ENCODE results near the gene RABGAP1L.
A peak's percentile ranks its signal among the peaks of the same experiment; 100 is the strongest.
"Not testable (repeated sequence)": the region's sequence is repeated elsewhere in the genome, so short reads cannot be mapped to it uniquely, and the experiment has no call there.

The RABGAP1L gene

GRCh38 chr1:174114788-174115448 is 44.4 kb upstream of the RABGAP1L start:
- no peaks in the 10 kb centered on the region for H4K20me1 ChIP-seq (ENCODE audit: insufficient read depth, low read length)
- no peaks in the 10 kb centered on the region for H3K27me3 ChIP-seq (ENCODE audit: low read depth, low read length)
- TF ChIP-seq, protein P1, sequence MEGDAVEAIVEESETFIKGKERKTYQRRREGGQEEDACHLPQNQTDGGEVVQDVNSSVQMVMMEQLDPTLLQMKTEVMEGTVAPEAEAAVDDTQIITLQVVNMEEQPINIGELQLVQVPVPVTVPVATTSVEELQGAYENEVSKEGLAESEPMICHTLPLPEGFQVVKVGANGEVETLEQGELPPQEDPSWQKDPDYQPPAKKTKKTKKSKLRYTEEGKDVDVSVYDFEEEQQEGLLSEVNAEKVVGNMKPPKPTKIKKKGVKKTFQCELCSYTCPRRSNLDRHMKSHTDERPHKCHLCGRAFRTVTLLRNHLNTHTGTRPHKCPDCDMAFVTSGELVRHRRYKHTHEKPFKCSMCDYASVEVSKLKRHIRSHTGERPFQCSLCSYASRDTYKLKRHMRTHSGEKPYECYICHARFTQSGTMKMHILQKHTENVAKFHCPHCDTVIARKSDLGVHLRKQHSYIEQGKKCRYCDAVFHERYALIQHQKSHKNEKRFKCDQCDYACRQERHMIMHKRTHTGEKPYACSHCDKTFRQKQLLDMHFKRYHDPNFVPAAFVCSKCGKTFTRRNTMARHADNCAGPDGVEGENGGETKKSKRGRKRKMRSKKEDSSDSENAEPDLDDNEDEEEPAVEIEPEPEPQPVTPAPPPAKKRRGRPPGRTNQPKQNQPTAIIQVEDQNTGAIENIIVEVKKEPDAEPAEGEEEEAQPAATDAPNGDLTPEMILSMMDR (IDR thresholded peaks at IDR 0.05; ENCODE audit: low read depth, low read length) = peak; percentile 73
- no peak for TF ChIP-seq EZH2phosphoT487 (IDR thresholded peaks at IDR 0.05; ENCODE audit: low read depth)
- peak overlapping the region; percentile 41; the same call in 1 of the 2 replicates for H2AFZ ChIP-seq (ENCODE audit: low read depth, low read length)
- H3K79me2 ChIP-seq (ENCODE audit: low read length) = no peaks in the 10 kb centered on the region
- peaks cover 20% of the 10 kb centered on the region for H3K4me1 ChIP-seq (ENCODE audit: low read length)
- H3K27ac ChIP-seq (ENCODE audit: low read length) = no peak overlapping the region
- H3K4me2 ChIP-seq (ENCODE audit: low read length) = peak overlapping the region; percentile 22
- no peaks in the 10 kb centered on the region for H3K36me3 ChIP-seq (replicated peaks; ENCODE audit: low read depth, low read length)
- H3K4me3 ChIP-seq (ENCODE audit: low read length) = no peak overlapping the region
- no peaks in the 10 kb centered on the region for H3K9me3 ChIP-seq (ENCODE audit: insufficient read depth, low read length)
- H3K9ac ChIP-seq (ENCODE audit: low read length) = no peak overlapping the region

GRCh38 chr1:174116042-174116441 is 43.3 kb upstream of the RABGAP1L start:
- Histone ChIP-seq H3K79me2 (ENCODE audit: low read length) (no peaks in the 10 kb centered on the region), H3K27ac (ENCODE audit: low read length) (no peak overlapping the region), H3K4me3 (ENCODE audit: low read length) (no peak overlapping the region), H4K20me1 (ENCODE audit: insufficient read depth, low read length) (no peaks in the 10 kb centered on the region), H3K36me3 (replicated peaks; ENCODE audit: low read depth, low read length) (no peaks in the 10 kb centered on the region), H3K9me3 (ENCODE audit: insufficient read depth, low read length) (no peaks in the 10 kb centered on the region), H2AFZ (ENCODE audit: low read depth, low read length) (no peak overlapping the region), H3K4me1 (ENCODE audit: low read length) (peaks cover 9% of the 10 kb centered on the region), H3K9ac (ENCODE audit: low read length) (no peak overlapping the region), H3K27me3 (ENCODE audit: low read depth, low read length) (no peaks in the 10 kb centered on the region), H3K4me2 (ENCODE audit: low read length) (no peak overlapping the region)
- TF ChIP-seq, protein P1 (IDR thresholded peaks at IDR 0.05; ENCODE audit: low read depth, low read length) = no peak
- no peak for TF ChIP-seq EZH2phosphoT487 (IDR thresholded peaks at IDR 0.05; ENCODE audit: low read depth)

DNA sequence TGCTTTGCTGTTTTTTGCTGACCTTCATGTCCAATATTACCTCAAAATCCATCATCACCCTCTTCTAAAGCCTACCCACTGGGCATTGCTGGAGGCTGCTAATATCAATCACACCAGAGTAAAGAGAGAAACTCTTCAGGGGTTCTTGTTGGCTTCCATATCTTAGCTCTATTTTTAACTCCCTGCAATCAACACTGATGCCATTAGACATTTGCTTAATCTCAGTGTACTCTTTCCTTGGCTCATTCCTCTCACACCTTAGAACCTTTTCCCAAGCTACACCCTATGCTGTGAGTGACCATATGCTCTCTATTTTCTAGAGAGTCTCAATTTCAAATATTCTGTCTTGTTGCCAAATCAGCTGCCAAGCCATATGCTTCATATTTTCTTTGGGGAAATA is 40.6 kb upstream of the RABGAP1L start:
- Histone ChIP-seq H3K9ac (ENCODE audit: low read length) (no peak overlapping the region), H3K79me2 (ENCODE audit: low read length) (no peaks in the 10 kb centered on the region)

DNA sequence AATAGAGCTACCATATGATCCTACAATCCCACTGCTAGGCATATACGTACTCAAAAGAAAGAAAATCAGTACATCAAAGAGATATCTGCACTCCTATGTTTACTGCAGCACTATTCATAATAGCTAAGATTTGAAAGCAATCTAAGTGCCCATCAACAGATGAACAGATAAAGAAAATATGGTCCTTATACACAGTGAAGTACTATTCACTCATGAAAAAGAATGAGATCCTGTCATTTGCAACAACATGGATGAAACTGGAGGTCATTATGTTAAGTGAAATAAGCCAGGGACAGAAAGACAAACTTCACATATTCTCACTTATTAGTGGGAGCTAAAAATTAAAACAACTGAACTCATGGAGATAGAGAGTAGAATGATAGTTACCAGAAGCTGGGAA is 37.0 kb upstream of the RABGAP1L start:
- H3K9ac ChIP-seq (ENCODE audit: low read length); H4K20me1 ChIP-seq (ENCODE audit: insufficient read depth, low read length); H3K27ac ChIP-seq (ENCODE audit: low read length); H3K9me3 ChIP-seq (ENCODE audit: insufficient read depth, low read length); H3K4me1 ChIP-seq (ENCODE audit: low read length); H3K27me3 ChIP-seq (ENCODE audit: low read depth, low read length); H2AFZ ChIP-seq (ENCODE audit: low read depth, low read length); H3K36me3 ChIP-seq (replicated peaks; ENCODE audit: low read depth, low read length); H3K4me2 ChIP-seq (ENCODE audit: low read length); H3K79me2 ChIP-seq (ENCODE audit: low read length); H3K4me3 ChIP-seq (ENCODE audit: low read length): not testable (repeated sequence)

More for the DNA sequence above, 40.6 kb upstream of the RABGAP1L start:
- Histone ChIP-seq H3K4me1 (ENCODE audit: low read length) (peaks cover 6% of the 10 kb centered on the region; the same call in 1 of the 2 replicates), H3K4me3 (ENCODE audit: low read length) (no peak overlapping the region), H4K20me1 (ENCODE audit: insufficient read depth, low read length) (no peaks in the 10 kb centered on the region), H3K36me3 (replicated peaks; ENCODE audit: low read depth, low read length) (no peaks in the 10 kb centered on the region), H3K27me3 (ENCODE audit: low read depth, low read length) (no peaks in the 10 kb centered on the region), H3K9me3 (ENCODE audit: insufficient read depth, low read length) (no peaks in the 10 kb centered on the region), H2AFZ (ENCODE audit: low read depth, low read length) (no peak overlapping the region), H3K27ac (ENCODE audit: low read length) (no peak overlapping the region), H3K4me2 (ENCODE audit: low read length) (no peak overlapping the region)
- TF ChIP-seq EZH2phosphoT487 (IDR thresholded peaks at IDR 0.05; ENCODE audit: low read depth) = no peak
- TF ChIP-seq, protein P1 (IDR thresholded peaks at IDR 0.05; ENCODE audit: low read depth, low read length) = no peak
